Hippocampal formation (tissue), 2 donors: ENCODE measurements around the gene PDLIM5.

ENCODE experiments used
- DNase-seq, 2 donors: peaks; one replicate each; lab custom pipeline; 2025; lab: John Stamatoyannopoulos, UW

PDLIM5 gene

DNA sequence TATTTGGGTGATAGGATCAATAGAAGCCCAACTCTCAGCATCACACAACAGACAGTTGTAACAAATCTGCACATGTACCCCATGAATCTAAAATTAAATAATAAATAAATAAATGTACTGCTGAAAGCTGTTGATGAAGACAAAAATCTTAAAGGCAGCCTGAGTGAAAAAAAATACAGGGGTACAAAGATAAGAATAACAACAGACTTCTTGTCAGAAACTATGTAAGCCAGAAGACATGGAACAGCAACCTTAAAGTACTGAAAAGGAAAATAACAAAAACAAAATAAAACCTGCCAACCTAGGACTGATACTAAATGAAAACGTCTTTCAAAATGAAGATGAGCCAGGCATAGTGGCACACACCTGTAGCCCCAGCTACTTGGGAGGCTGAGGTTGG lies 25.0 kb upstream of the PDLIM5 start:
- no peak for DNase-seq

DNA sequence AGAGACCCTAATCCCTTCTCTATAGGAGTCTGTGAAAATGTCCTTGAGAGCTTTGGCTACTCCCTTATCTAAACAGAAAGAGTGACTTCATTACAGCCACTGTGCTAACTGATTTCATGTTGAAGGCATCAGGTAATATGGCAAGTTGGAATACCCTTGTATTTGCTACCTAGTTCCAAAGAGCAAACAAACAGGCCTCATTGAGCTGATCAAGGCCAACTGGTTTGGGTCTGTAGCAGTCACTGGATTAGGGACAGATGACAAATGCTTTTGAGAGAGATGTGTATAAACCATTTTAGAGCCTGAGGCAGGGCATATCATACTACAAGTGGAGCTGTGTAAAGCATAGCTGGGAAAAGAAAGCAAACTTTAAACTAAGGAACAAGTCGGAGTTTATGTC lies 22.9 kb upstream of the PDLIM5 start:
- DNase-seq, result no peak

GRCh38 chr4:94430406-94430805 lies 21.3 kb upstream of the PDLIM5 start:
- no peak for DNase-seq

GRCh38 chr4:94431388-94431787 lies 20.4 kb upstream of the PDLIM5 start:
- DNase-seq, result no peak

- no peak for DNase-seq
Measured at GRCh38 chr4:94434505-94434904, 17.2 kb upstream of the PDLIM5 start.

- no peak for DNase-seq
Measured at GRCh38 chr4:94435874-94436273, 15.9 kb upstream of the PDLIM5 start.

- no peak for DNase-seq
Measured at GRCh38 chr4:94436512-94436911, 15.2 kb upstream of the PDLIM5 start.

- DNase-seq, result no peak
Measured at GRCh38 chr4:94439606-94440005, 12.1 kb upstream of the PDLIM5 start.

- no peak for DNase-seq
Measured at GRCh38 chr4:94441838-94442237, 9.9 kb upstream of the PDLIM5 start.

- DNase-seq, result no peak
Measured at GRCh38 chr4:94442251-94442650, 9.5 kb upstream of the PDLIM5 start.

- no peak for DNase-seq
Measured at GRCh38 chr4:94446386-94446785, 5.4 kb upstream of the PDLIM5 start.

GRCh38 chr4:94447754-94448411 lies 3.9 kb upstream of the PDLIM5 start:
- no peak for DNase-seq

DNA sequence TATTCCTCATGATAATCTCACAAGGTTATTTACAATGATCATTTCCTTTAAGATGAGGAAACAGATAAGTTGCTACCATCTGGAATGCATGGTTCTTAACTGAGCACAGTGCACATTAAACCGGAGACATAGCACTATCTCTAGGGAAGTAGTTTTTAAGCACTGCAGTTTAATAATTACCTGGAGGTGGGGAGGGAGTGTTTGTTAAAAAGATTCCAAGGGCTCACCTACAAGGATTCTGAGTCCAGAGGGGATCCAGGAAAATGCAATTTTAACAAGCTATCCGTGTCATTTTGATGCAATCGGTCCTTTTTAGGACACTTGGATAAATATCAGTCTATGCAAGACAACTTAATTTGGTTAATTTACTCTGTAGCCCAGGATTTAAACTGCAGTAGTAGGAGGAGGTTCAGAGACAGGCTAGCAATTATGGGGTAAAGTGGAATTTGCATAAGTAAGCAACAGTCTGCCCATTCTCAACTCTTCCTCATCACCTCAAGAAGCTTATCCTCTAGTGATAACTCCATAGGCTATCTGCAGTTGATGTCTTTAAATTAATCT lies 2.8 kb upstream of the PDLIM5 start:
- no peak for DNase-seq

DNA sequence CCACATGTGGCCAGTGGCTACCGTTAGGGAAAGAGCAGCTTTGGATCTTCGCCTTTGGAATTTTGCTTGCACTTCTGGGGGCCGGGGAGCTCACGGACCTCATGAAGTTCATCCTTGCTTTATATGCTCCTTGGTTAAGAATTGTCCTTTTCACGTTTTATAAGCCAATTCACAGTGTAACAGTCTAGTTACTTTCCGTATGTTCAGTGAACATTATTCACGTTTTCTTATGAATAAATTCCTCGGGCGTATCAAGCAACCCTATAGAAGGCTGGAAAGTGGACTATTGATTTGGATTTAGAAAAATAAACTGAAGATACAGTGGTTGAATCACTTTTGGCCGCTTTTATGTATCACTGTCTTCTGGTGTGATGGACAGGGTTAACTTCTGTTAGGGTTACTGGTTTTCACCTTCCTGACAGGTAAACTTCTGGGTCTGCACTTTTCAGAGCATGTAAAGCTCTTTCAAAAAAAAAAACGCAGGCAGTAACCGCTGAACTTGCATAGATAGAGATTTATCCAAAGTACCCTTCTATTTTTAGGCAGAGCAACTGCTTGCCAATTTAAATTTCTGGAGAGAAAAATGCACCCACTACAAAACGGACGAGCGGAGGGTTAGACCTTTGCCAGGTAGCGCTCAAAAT lies 569 bp upstream of the PDLIM5 start:
- DNase-seq, result no peak

DNA sequence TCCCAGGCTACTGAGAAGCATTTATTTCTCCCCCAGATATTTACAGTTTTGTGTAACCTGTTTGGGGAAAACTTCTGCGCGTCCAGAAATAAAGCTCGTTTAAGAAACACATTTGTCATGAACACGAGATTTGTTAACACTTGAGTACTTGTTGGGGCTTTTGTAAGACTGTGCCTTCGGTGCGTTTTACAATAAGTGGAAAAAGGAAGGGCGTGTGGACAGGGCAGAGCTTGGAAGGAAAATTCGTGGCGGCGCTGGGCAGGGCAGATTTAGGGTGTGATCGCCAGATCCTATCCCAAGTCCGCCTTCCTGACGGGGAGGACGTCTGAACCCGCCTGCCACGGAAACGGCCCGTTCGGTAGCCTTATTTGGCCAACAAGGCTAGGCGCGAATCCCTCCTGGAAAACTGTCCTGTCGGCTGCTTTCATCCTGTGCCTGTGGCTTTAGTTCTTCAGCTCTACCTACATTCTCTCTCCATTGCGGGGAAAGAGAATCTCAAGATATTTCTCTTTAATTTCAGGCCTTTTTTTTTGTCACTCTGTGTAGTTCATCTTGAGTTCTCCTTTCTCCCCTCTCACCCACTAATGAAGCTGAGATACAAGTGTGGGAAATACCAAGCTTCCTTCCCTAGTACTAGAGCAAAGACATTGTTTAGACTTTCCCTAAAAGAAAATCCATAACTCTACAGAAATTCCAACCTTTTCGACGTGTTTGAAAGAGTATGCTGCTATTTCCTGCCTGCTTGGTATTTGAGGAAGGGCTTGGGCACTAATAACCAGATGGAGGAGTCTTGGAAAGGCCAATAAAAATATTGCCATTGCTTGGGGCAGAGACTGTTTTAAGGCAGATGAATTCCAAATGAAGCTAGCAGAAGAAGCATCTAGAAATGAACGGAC lies 982 bp downstream of the PDLIM5 start:
- DNase-seq, result peak; percentile 37 to 56

- no peak for DNase-seq
Measured at GRCh38 chr4:94453391-94453963, 1.7 kb downstream of the PDLIM5 start.

DNA sequence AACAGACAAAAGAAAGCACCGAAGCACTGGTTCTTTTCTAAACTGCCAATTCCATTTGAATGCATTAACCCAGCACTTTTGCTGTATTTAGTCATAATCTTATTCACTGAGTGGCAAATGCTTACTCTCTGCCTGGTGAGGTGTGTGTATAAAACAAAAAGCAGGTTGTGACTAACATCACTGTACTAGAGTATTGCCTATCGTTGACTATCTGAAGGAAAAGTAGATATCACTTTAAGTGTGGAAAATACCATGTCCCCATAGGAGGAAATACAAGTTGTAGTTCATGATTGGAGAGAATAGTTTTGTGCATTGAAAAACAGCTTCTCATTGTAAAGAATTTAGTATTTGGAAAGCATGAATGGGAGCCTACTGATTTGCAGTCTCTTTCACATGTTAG lies 2.7 kb downstream of the PDLIM5 start:
- DNase-seq, result no peak

- DNase-seq, result no peak
Measured at GRCh38 chr4:94455081-94455480, 3.3 kb downstream of the PDLIM5 start.

- DNase-seq, result peak; percentile 8 to 63
Measured at GRCh38 chr4:94457692-94458106, 6.0 kb downstream of the PDLIM5 start.

DNA sequence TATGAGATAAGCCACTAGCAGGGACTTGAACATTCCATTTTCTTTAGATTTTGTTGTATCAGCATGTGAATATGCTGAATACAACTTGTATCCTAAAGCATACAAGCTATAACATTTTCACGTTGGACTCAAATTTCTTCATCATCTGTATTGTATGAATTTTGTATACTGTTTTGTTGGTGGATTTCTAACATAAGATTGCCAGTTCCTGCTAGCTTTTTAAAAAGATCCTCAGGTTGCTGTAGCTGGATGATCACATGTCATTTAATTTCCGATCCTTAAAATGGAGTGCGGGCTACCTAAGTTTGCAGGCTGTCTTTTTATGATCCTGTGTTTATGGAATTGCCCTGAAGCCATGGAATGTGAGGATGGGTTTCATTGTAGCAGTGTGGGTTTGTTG lies 6.9 kb downstream of the PDLIM5 start:
- no peak for DNase-seq

DNA sequence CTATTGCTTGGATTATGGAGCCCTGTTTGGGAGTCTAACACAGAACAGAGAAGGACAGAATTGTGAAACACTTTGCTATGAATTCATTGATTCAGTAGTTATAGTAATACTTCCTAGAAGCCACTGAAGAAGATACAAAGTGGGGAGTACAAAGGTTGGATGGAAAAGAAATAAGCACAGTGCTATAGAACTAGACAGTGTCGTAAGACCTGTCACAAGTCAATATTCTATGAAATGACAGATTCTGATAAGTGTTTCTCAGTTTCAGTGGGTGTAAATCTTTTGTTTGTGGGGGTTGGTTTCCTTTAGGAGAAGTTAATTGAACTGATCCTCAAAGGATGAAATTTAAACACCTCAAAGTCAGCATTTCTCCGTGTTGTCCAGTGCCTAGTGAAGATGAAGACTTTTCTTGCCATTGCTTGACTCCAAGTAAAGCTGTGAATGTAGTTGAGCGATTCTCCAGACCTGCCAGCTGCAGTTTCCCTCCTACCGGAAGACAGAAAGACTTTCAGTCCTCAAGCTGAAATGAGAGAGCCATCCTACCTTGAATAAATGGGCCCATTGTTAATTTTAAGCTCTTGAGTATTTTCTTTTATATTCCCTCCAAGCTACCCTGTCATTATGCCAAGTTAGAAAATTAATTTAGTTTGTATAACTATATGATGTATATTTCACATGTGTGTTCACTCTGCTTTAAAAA lies 7.9 kb downstream of the PDLIM5 start:
- no peak for DNase-seq

DNA sequence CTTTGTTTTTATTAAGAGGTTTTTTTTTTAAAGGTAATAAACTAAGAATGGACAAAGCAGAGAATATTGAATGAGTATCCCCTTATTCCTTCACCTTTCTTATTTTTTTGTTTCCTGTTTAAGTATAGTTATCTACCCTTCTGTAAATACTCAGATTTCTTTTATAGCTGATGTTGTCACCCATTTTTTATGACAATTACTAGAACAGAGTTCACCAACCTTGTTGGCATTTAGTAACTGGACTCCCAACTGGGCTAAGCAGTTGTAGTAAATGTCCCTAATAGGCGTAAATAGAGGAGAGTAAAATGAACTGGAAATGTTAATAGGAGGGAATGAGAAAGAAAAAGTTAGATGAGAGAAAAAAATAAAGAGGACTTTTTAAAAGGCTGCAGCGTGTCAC lies 9.8 kb downstream of the PDLIM5 start:
- no peak for DNase-seq
